ENCODE data around the gene IFNG-AS1.

The IFNG-AS1 gene

DNA sequence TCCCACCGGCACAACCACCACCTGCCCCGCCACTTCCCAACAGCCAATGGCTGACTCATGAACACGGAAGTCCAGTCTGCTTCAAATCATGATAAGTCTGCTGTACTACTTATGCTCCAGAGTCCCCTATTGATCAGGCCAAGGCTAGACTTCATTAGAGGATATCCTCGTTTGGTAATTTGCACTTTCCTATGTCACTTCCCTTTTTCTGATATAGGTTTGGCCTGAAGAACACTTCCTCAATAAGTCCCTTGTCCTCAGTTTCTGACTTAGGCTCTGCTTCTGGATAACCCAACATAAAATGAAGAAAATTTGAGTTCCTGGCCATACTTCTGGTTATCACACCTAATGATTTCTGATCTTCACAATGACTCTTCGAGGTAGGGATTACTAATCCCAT lies 45.3 kb downstream of the IFNG-AS1 start:
- no peaks in the 10 kb centered on the region for H3K9me3 ChIP-seq
- H3K27me3 ChIP-seq, result no peaks in the 10 kb centered on the region
- H3K4me3 ChIP-seq (ENCODE audit: low read depth in 1 of 2, low read length in 1 of 2), result no peak overlapping the region
- TF ChIP-seq, protein P1, sequence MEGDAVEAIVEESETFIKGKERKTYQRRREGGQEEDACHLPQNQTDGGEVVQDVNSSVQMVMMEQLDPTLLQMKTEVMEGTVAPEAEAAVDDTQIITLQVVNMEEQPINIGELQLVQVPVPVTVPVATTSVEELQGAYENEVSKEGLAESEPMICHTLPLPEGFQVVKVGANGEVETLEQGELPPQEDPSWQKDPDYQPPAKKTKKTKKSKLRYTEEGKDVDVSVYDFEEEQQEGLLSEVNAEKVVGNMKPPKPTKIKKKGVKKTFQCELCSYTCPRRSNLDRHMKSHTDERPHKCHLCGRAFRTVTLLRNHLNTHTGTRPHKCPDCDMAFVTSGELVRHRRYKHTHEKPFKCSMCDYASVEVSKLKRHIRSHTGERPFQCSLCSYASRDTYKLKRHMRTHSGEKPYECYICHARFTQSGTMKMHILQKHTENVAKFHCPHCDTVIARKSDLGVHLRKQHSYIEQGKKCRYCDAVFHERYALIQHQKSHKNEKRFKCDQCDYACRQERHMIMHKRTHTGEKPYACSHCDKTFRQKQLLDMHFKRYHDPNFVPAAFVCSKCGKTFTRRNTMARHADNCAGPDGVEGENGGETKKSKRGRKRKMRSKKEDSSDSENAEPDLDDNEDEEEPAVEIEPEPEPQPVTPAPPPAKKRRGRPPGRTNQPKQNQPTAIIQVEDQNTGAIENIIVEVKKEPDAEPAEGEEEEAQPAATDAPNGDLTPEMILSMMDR (IDR thresholded peaks at IDR 0.05), result no peak
- H3K36me3 ChIP-seq, result no peaks in the 10 kb centered on the region
- H3K4me1 ChIP-seq (ENCODE audit: control insufficient read depth in 1 of 2, insufficient read depth in 1 of 2, low read depth in 1 of 2, low read length in 1 of 2), result no peaks in the 10 kb centered on the region
- no peak overlapping the region for H3K27ac ChIP-seq

DNA sequence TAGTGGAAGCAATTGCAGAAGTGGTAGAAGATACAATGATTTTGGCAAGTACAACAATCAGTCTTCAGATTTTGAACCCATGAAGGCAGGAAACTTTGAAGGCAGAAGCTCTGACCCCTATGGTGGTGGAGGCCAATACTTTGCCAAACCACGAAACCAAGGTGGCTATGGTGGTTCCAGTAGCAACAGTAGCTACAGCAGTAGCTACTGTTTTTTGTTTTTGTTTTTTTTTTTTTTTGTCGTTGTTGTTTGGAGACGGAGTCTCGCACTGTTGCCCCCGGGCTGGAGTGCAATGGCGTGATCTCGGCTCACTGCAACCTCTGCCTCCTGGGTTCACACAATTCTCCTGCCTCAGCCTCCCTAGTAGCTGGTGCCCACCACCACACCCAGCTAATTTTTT lies 47.4 kb downstream of the IFNG-AS1 start:
- H3K27ac ChIP-seq, result no peak overlapping the region
- no peaks in the 10 kb centered on the region for H3K9me3 ChIP-seq
- H3K36me3 ChIP-seq, result no peaks in the 10 kb centered on the region
- H3K27me3 ChIP-seq, result no peaks in the 10 kb centered on the region
- TF ChIP-seq, protein P1 (IDR thresholded peaks at IDR 0.05), result no peak
- H3K4me1 ChIP-seq (ENCODE audit: control insufficient read depth in 1 of 2, insufficient read depth in 1 of 2, low read depth in 1 of 2, low read length in 1 of 2), result no peaks in the 10 kb centered on the region
- H3K4me3 ChIP-seq (ENCODE audit: low read depth in 1 of 2, low read length in 1 of 2), result no peak overlapping the region

- H3K36me3 ChIP-seq, result no peaks in the 10 kb centered on the region
- no peaks in the 10 kb centered on the region for H3K9me3 ChIP-seq
- no peak overlapping the region for H3K4me3 ChIP-seq (ENCODE audit: low read depth in 1 of 2, low read length in 1 of 2)
- TF ChIP-seq, protein P1 (IDR thresholded peaks at IDR 0.05), result no peak
- H3K27me3 ChIP-seq, result no peaks in the 10 kb centered on the region
- no peak overlapping the region for H3K27ac ChIP-seq
- H3K4me1 ChIP-seq (ENCODE audit: control insufficient read depth in 1 of 2, insufficient read depth in 1 of 2, low read depth in 1 of 2, low read length in 1 of 2), result no peaks in the 10 kb centered on the region
These were observed 48.5 kb downstream of the IFNG-AS1 start for GRCh38 chr12:68037616-68038255.

DNA sequence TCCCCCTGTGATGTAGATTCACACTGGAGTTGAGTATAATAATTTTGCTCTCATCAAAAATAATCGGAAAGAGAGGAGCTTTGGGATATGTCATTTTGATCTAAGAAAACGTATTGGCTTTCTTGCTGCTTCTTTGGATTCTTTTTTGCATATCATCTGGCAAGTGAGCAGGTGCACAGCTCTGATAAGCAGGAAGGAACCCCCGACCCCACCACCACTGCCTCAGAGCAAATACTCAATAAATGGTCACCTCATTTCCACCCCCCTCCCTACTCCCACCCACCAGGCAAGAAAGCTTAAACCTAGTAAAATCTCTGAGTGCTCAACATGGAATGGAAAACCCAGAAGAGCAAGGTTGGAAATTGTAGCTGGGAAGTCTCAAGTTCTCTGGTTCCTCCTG lies 49.4 kb downstream of the IFNG-AS1 start:
- H3K9me3 ChIP-seq, result no peaks in the 10 kb centered on the region
- no peak overlapping the region for H3K27ac ChIP-seq
- no peaks in the 10 kb centered on the region for H3K4me1 ChIP-seq (ENCODE audit: control insufficient read depth in 1 of 2, insufficient read depth in 1 of 2, low read depth in 1 of 2, low read length in 1 of 2)
- no peaks in the 10 kb centered on the region for H3K27me3 ChIP-seq
- H3K4me3 ChIP-seq (ENCODE audit: low read depth in 1 of 2, low read length in 1 of 2), result no peak overlapping the region
- TF ChIP-seq, protein P1 (IDR thresholded peaks at IDR 0.05), result no peak
- H3K36me3 ChIP-seq, result no peaks in the 10 kb centered on the region

DNA sequence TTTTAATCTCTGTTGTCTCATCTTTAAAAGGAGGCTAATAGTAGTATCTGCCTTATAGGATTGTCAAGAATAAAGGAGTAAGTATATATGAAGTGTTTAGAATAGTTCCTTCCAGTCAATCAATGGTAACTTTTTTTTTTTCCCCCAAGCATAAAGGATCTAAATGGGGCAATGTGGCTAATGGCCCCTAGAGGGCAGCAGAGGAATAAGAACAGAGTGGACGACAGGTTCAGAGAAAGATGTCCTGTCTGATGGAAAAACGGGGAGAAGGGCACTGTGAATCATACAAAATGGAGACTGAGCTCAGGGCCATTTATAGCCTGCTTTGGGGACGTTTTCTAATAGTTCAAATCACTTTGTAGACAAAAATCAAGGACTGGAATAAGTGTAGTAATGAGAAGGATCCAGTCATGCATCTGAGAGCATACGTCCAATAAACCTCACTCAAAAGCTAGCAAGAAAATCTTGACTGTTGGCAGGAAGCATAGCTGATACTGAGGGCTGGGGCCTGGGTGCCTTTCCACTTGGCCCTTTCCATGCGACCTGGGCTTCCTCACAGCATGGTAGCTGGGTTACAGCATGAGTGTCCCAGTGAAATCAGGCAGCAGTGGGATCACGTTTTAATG lies 51.3 kb downstream of the IFNG-AS1 start:
- TF ChIP-seq, protein P1 (IDR thresholded peaks at IDR 0.05), result peak; percentile 48
- no peaks in the 10 kb centered on the region for H3K36me3 ChIP-seq
- no peaks in the 10 kb centered on the region for H3K4me1 ChIP-seq (ENCODE audit: control insufficient read depth in 1 of 2, insufficient read depth in 1 of 2, low read depth in 1 of 2, low read length in 1 of 2)
- no peak overlapping the region for H3K4me3 ChIP-seq (ENCODE audit: low read depth in 1 of 2, low read length in 1 of 2)
- H3K27me3 ChIP-seq, result no peaks in the 10 kb centered on the region
- H3K9me3 ChIP-seq, result no peaks in the 10 kb centered on the region
- H3K27ac ChIP-seq, result no peak overlapping the region

Data from neutrophil (primary cell).